Neural progenitor cell (in vitro differentiated cells): ENCODE data around the gene RASA2.

Experiments used
- EZH2 ChIP-seq: fragments of 200-600 bp; sonication (generic); IDR thresholded peaks from 2 replicates; pipeline ENCODE4 v1.6.1; 2017; ENCODE audit warnings: antibody characterized with exemption, mild to moderate bottlenecking, moderate library complexity
- EZH2phosphoT487 ChIP-seq: fragments of 200-600 bp; sonication (generic); IDR thresholded peaks from 2 replicates; pipeline ENCODE4 v1.6.1; 2017; ENCODE audit warnings: antibody characterized with exemption
- TF ChIP-seq, protein P1 (sequence below): fragments of 200-600 bp; sonication (generic); IDR thresholded peaks from 2 replicates; pipeline ENCODE4 v1.5.1; 2017; ENCODE audit warnings: antibody characterized with exemption, mild to moderate bottlenecking

DNA sequence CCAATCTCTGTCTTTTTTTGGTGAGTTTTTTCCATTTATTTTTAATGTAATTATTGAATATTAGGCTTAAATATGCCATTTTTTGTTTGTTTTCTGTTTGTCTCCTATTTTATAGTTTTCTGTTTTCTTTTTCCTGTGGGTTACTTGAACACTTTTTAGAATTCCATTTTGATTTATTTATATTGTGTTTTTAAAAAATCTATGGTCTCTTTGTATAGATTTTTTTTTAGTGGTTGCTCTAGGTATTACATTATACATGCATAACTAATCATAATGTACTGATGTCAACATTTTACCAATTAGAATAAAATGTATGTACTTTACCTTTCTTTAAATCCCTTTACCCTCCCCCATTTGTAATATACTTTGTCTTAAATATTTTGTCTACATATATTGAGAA, 56.2 kb downstream of the RASA2 start:
- TF ChIP-seq, protein P1, sequence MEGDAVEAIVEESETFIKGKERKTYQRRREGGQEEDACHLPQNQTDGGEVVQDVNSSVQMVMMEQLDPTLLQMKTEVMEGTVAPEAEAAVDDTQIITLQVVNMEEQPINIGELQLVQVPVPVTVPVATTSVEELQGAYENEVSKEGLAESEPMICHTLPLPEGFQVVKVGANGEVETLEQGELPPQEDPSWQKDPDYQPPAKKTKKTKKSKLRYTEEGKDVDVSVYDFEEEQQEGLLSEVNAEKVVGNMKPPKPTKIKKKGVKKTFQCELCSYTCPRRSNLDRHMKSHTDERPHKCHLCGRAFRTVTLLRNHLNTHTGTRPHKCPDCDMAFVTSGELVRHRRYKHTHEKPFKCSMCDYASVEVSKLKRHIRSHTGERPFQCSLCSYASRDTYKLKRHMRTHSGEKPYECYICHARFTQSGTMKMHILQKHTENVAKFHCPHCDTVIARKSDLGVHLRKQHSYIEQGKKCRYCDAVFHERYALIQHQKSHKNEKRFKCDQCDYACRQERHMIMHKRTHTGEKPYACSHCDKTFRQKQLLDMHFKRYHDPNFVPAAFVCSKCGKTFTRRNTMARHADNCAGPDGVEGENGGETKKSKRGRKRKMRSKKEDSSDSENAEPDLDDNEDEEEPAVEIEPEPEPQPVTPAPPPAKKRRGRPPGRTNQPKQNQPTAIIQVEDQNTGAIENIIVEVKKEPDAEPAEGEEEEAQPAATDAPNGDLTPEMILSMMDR: no peak
- TF ChIP-seq EZH2: no peak
- no peak for TF ChIP-seq EZH2phosphoT487
